Colonic mucosa (tissue), 4 donors: ENCODE data around the gene NPPA. TPM values are rescaled to one million over a fixed set of nuclear protein-coding genes. Genes with fewer than 3 reads are reported as not detected.

ENCODE experiments used
- DNase-seq: peaks from one replicate; pipeline ENCODE4 v3.0.0-alpha.2; 2020
- H3K27ac ChIP-seq: fragments of 200-600 bp; one replicate; pipeline ENCODE4 v1.8.0; 2021
- H3K27me3 ChIP-seq: fragments of 200-600 bp; one replicate; pipeline ENCODE4 v1.8.0; 2021
- H3K36me3 ChIP-seq: fragments of 200-600 bp; one replicate; pipeline ENCODE4 v1.8.0; 2021
- H3K4me1 ChIP-seq: fragments of 200-600 bp; one replicate; pipeline ENCODE4 v1.8.0; 2021; ENCODE audit warnings: mild to moderate bottlenecking
- H3K4me3 ChIP-seq: fragments of 200-600 bp; one replicate; pipeline ENCODE4 v1.8.0; 2021
- H3K9ac ChIP-seq, 2 donors: one replicate each; pipeline ENCODE4 v1.7.0; 2013; ENCODE audit warnings: control low read depth in 2 of 2, low read depth in 2 of 2, low read length in 2 of 2
- H3K9me3 ChIP-seq: fragments of 200-600 bp; one replicate; pipeline ENCODE4 v1.8.0; 2021
- CTCF ChIP-seq: fragments of 200-600 bp; IDR thresholded peaks from one replicate; pipeline ENCODE4 v1.8.0; 2022; ENCODE audit warnings: antibody characterized with exemption, mild to moderate bottlenecking
- intact Hi-C: fragments of 100-400 bp; cut with DNase I; formaldehyde crosslinking; loops from one replicate; pipeline ENCODE4 v1.14.1; 2022
- total RNA-seq, 2 donors: library from RNA; stranded (reverse); fragmentation: NEBNext Ultra II Directional in 1 of 2; extraction: Animal tissue kit (Norgen Biotek cat#: 25700) in 1 of 2; gene quantifications; one replicate each; pipeline ENCODE4 v1.2.1, GENCODE V29; 2021
- donor health status: healthy.
- donor health status: DM: no; HTN: no; CAD: no.
- donor health status: DM: no; HTN: no; CAD: no.

NPPA gene
- total RNA-seq, 2 donors from 2014 or later = 3.1 TPM; not detected in 1

GRCh38 chr1:11828511-11828910 lies 19.1 kb downstream of the NPPA start:
- Histone ChIP-seq H3K9ac (no peak overlapping the region), H3K4me3 (no peak overlapping the region), H3K27me3 (no peaks in the 10 kb centered on the region), H3K4me1 (no peaks in the 10 kb centered on the region), H3K36me3 (peaks cover 4% of the 10 kb centered on the region), H3K27ac (no peak overlapping the region), H3K9me3 (no peaks in the 10 kb centered on the region)
- TF ChIP-seq CTCF = no peak
- intact Hi-C loops = no loop called here
- no peak for DNase-seq

- intact Hi-C loops = no loop called here
- peaks cover 4% of the 10 kb centered on the region for H3K36me3 ChIP-seq
- no peak for DNase-seq
- no peak overlapping the region for H3K27ac ChIP-seq
- H3K9me3 ChIP-seq = no peaks in the 10 kb centered on the region
- H3K27me3 ChIP-seq = no peaks in the 10 kb centered on the region
- no peak overlapping the region for H3K9ac ChIP-seq
- no peak for TF ChIP-seq CTCF
- H3K4me1 ChIP-seq = no peaks in the 10 kb centered on the region
- H3K4me3 ChIP-seq = no peak overlapping the region
These were observed 20.6 kb downstream of the NPPA start for GRCh38 chr1:11826946-11827345.

GRCh38 chr1:11825131-11825530 lies 22.5 kb downstream of the NPPA start:
- TF ChIP-seq CTCF = no peak
- Histone ChIP-seq H3K36me3 (peaks cover 5% of the 10 kb centered on the region), H3K4me3 (no peak overlapping the region), H3K9me3 (no peaks in the 10 kb centered on the region), H3K27ac (no peak overlapping the region), H3K27me3 (no peaks in the 10 kb centered on the region), H3K9ac (no peak overlapping the region), H3K4me1 (no peaks in the 10 kb centered on the region)
- DNase-seq = no peak
- intact Hi-C loops = no loop called here

- no peak for TF ChIP-seq CTCF
- intact Hi-C loops = no loop called here
- Histone ChIP-seq H3K4me1 (no peaks in the 10 kb centered on the region), H3K27ac (no peak overlapping the region), H3K4me3 (no peak overlapping the region), H3K9ac (no peak overlapping the region), H3K9me3 (no peaks in the 10 kb centered on the region), H3K36me3 (peaks cover 15% of the 10 kb centered on the region), H3K27me3 (no peaks in the 10 kb centered on the region)
- DNase-seq = no peak
These were observed 24.0 kb downstream of the NPPA start for GRCh38 chr1:11823366-11824137.

GRCh38 chr1:11822091-11822490 lies 25.5 kb downstream of the NPPA start:
- intact Hi-C loops = no loop called here
- Histone ChIP-seq H3K27ac (no peak overlapping the region), H3K9ac (no peak overlapping the region), H3K27me3 (no peaks in the 10 kb centered on the region), H3K4me3 (no peak overlapping the region), H3K4me1 (no peaks in the 10 kb centered on the region), H3K36me3 (peaks cover 17% of the 10 kb centered on the region), H3K9me3 (no peaks in the 10 kb centered on the region)
- TF ChIP-seq CTCF = no peak
- DNase-seq = no peak
